Hepatocyte (in vitro differentiated cells): ENCODE data around the gene RALB. TPM values are rescaled to one million over a fixed set of nuclear protein-coding genes. Genes with fewer than 3 reads are reported as not detected.

ENCODE experiments used
- DNase-seq: peaks from one replicate; pipeline ENCODE4 v3.0.0-alpha.2; 2016; ENCODE audit warnings: low spot score
- H2AFZ ChIP-seq: fragments of 200-600 bp; sonication (generic); 2 replicates; pipeline ENCODE4 v1.6.0; 2016; ENCODE audit warnings: antibody characterized with exemption, mild to moderate bottlenecking
- H3K27ac ChIP-seq: fragments of 200-600 bp; sonication (generic); 2 replicates; pipeline ENCODE4 v1.5.1; 2016; ENCODE audit warnings: mild to moderate bottlenecking
- H3K27me3 ChIP-seq: fragments of 200-600 bp; sonication (generic); 2 replicates; pipeline ENCODE4 v1.6.1; 2016
- H3K36me3 ChIP-seq: fragments of 200-600 bp; sonication (generic); replicated peaks from 2 replicates; pipeline ENCODE4 v1.5.1; 2016; ENCODE audit warnings: low read depth; ENCODE audit not compliant: insufficient read depth
- H3K4me1 ChIP-seq: fragments of 200-600 bp; sonication (generic); 2 replicates; pipeline ENCODE4 v1.5.1; 2016; ENCODE audit warnings: mild to moderate bottlenecking, moderate library complexity; ENCODE audit not compliant: insufficient read depth
- H3K4me2 ChIP-seq: fragments of 200-600 bp; sonication (generic); 2 replicates; pipeline ENCODE4 v1.6.0; 2016
- H3K4me3 ChIP-seq: fragments of 200-600 bp; sonication (generic); 2 replicates; pipeline ENCODE4 v1.5.1; 2016; ENCODE audit warnings: mild to moderate bottlenecking
- H3K79me2 ChIP-seq: fragments of 200-600 bp; sonication (generic); 2 replicates; pipeline ENCODE4 v1.6.0; 2017; ENCODE audit warnings: mild to moderate bottlenecking
- H3K9me2 ChIP-seq: fragments of 200-600 bp; sonication (generic); replicated peaks from 2 replicates; pipeline ENCODE4 v1.6.0; 2017; ENCODE audit warnings: mild to moderate bottlenecking; ENCODE audit not compliant: insufficient read depth
- H3K9me3 ChIP-seq: fragments of 200-600 bp; sonication (generic); 2 replicates; pipeline ENCODE4 v1.5.1; 2016; ENCODE audit warnings: low read depth, mild to moderate bottlenecking
- H4K20me1 ChIP-seq: fragments of 200-600 bp; sonication (generic); 2 replicates; pipeline ENCODE4 v1.6.0; 2016; ENCODE audit warnings: mild to moderate bottlenecking; ENCODE audit not compliant: insufficient read depth, poor library complexity, severe bottlenecking
- EZH2 ChIP-seq: fragments of 200-600 bp; sonication (generic); IDR thresholded peaks from 2 replicates; pipeline ENCODE4 v1.6.1; 2016; ENCODE audit warnings: antibody characterized with exemption, mild to moderate bottlenecking, borderline replicate concordance
- EZH2phosphoT487 ChIP-seq: fragments of 200-600 bp; sonication (generic); IDR thresholded peaks from one replicate; pipeline ENCODE4 v1.6.1; 2018; ENCODE audit warnings: antibody characterized with exemption, mild to moderate bottlenecking, low read depth, moderate library complexity; ENCODE audit not compliant: unreplicated experiment, severe bottlenecking
- WGBS: methylation state at CpG from one replicate; pipeline ENCODE4 v1.1.6; 2016; ENCODE audit warnings: low lambda C conversion rate; ENCODE audit errors: missing lambda C conversion rate; 5-methylcytosine and 5-hydroxymethylcytosine counted together
- polyA plus RNA-seq: library from polyadenylated mRNA; unstranded; fragments of >200 nt; fragmentation: Nextera tagmentation; extraction: Ambion mirVana; gene quantifications from 2 replicates; pipeline ENCODE4 v1.2.1, GENCODE V29; 2016
- total RNA-seq: library from RNA; depleted of rRNA; stranded (reverse); fragments of >200 nt; gene quantifications from 2 replicates; pipeline ENCODE4 v1.2.3, GENCODE V29; 2014
- TF ChIP-seq, protein P1 (sequence below): fragments of 200-600 bp; sonication (generic); IDR thresholded peaks from 2 replicates; pipeline ENCODE4 v1.5.1; 2016; ENCODE audit warnings: antibody characterized with exemption, mild to moderate bottlenecking; ENCODE audit not compliant: poor library complexity

RALB gene
- total and polyA plus RNA-seq, 2 experiments from 2014 or later: 68.2 to 74.4 TPM

DNA sequence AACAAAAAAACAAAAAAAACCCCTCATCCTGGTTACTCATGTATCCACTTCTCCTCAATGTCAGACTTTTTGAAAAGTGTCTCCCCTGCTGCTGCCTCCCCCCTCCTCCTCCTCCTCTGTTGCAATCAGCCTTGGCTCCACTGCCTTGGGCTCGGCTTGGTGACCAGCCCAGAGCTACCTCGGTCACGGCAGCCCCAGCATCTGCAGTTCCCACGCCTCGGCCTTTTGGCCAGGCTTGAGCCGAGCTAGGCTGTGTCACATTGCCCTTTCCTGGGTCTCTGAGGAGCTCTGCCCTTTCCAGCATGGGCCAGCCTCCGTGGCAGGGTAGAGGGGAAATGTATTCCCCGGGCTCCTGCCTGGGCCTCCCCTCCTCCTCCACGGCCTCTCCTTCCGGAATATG, 70.6 kb downstream of the RALB start:
- Histone ChIP-seq H3K79me2 (no peaks in the 10 kb centered on the region), H3K36me3 (no peaks in the 10 kb centered on the region), H3K4me2 (no peak overlapping the region), H3K9me3 (no peaks in the 10 kb centered on the region), H3K4me3 (no peak overlapping the region), H3K9me2 (no peaks in the 10 kb centered on the region), H3K27ac (no peak overlapping the region), H4K20me1 (no peaks in the 10 kb centered on the region), H3K27me3 (no peaks in the 10 kb centered on the region), H3K4me1 (no peaks in the 10 kb centered on the region), H2AFZ (no peak overlapping the region)
- 84% methylated on average over 10 of the region's 10 CpGs for WGBS
- DNase-seq: no peak
- TF ChIP-seq EZH2 (no peak), EZH2phosphoT487 (no peak)
- TF ChIP-seq, protein P1, sequence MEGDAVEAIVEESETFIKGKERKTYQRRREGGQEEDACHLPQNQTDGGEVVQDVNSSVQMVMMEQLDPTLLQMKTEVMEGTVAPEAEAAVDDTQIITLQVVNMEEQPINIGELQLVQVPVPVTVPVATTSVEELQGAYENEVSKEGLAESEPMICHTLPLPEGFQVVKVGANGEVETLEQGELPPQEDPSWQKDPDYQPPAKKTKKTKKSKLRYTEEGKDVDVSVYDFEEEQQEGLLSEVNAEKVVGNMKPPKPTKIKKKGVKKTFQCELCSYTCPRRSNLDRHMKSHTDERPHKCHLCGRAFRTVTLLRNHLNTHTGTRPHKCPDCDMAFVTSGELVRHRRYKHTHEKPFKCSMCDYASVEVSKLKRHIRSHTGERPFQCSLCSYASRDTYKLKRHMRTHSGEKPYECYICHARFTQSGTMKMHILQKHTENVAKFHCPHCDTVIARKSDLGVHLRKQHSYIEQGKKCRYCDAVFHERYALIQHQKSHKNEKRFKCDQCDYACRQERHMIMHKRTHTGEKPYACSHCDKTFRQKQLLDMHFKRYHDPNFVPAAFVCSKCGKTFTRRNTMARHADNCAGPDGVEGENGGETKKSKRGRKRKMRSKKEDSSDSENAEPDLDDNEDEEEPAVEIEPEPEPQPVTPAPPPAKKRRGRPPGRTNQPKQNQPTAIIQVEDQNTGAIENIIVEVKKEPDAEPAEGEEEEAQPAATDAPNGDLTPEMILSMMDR: no peak

DNA sequence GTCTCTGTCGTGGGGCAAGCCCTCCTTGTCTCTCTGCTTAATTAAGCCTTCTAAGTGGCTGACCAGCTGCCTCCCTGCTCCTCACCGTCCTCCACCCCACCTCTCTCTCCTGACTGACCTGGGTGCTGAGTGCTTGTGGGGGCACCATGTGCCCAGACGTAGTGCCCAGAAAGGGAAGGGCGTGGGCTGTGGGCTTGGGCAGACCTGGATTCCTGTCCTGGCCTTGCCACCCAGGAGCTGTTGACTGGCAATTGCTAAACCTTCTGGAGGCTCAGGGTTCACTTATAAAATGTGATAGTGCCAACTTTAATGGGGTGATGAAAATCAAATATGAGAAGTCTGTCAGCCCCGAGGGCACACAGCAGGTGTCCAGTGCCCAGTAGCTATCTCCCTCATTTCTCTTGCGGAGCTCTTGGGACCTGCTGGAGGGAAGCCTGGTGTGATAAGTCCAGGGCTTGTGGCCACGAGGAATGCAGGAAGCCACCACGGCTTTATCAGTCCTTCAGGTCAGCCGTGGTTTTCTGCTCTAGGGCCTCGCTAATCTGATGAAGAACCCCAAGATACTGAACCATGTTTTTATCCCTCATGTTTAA, 71.3 kb downstream of the RALB start:
- WGBS: 65% methylated on average over 10 of the region's 10 CpGs
- no peak overlapping the region for H2AFZ ChIP-seq
- H3K9me3 ChIP-seq: no peaks in the 10 kb centered on the region
- H3K4me2 ChIP-seq: no peak overlapping the region
- no peak for DNase-seq
- TF ChIP-seq EZH2 (no peak), EZH2phosphoT487 (no peak)
- TF ChIP-seq, protein P1: no peak
- H3K4me3 ChIP-seq: no peak overlapping the region
- H3K36me3 ChIP-seq: no peaks in the 10 kb centered on the region
- H3K9me2 ChIP-seq: no peaks in the 10 kb centered on the region
- no peaks in the 10 kb centered on the region for H3K79me2 ChIP-seq
- H3K27ac ChIP-seq: no peak overlapping the region
- H3K4me1 ChIP-seq: no peaks in the 10 kb centered on the region
- no peaks in the 10 kb centered on the region for H3K27me3 ChIP-seq
- H4K20me1 ChIP-seq: no peaks in the 10 kb centered on the region

GRCh38 chr2:120324933-120325332, 72.3 kb downstream of the RALB start:
- Histone ChIP-seq H3K9me2 (no peaks in the 10 kb centered on the region), H3K4me3 (no peak overlapping the region), H3K36me3 (no peaks in the 10 kb centered on the region), H3K9me3 (no peaks in the 10 kb centered on the region), H3K27ac (no peak overlapping the region), H3K4me1 (no peaks in the 10 kb centered on the region), H3K27me3 (no peaks in the 10 kb centered on the region), H4K20me1 (no peaks in the 10 kb centered on the region), H2AFZ (no peak overlapping the region), H3K4me2 (no peak overlapping the region), H3K79me2 (no peaks in the 10 kb centered on the region)
- 90% methylated on average over 7 of the region's 7 CpGs for WGBS
- TF ChIP-seq, protein P1: no peak
- no peak for TF ChIP-seq EZH2phosphoT487
- TF ChIP-seq EZH2: no peak
- no peak for DNase-seq
